SK-N-SH (cell line): Measurements from ENCODE around the gene CC2D1B.

Source experiments
- CHD2 ChIP-seq: fragments of 150-350 bp; IDR thresholded peaks from 2 replicates; pipeline ENCODE4 v1.6.1; 2018; ENCODE audit warnings: low read length; ENCODE audit not compliant: partially characterized antibody
- POLR2AphosphoS5 ChIP-seq: IDR thresholded peaks from 2 replicates; pipeline ENCODE4 v1.6.1; 2012; ENCODE audit warnings: low read depth, low read length
- SMC3 ChIP-seq: IDR thresholded peaks from 2 replicates; pipeline ENCODE4 v1.6.1; 2012; ENCODE audit warnings: low read depth, low read length, improper control_type of control experiment
- TF ChIP-seq, protein P1 (sequence below): fragments of 200-600 bp; sonication (generic); IDR thresholded peaks from 2 replicates; pipeline ENCODE4 v1.6.1; 2017; ENCODE audit warnings: antibody characterized with exemption, mild to moderate bottlenecking, moderate library complexity

DNA sequence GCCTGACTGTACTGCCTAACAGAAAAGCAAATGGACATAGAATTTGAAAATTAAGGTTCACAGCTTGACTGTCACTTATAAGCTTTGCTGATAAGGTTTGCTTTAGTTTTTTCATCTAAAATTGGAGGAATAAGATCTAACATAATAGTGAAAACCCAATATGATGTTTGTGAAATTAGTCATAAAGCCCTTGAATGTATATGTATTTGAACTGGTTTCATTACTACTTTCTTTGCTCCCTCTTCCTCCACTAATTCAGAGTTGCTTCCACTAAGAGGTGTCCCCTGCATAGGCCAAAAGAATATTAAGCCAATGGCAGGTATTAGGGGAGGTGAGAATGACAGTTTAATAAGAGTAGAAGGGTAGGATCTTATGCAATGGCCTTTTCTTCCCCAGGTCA lies 48.9 kb upstream of the CC2D1B start:
- TF ChIP-seq, protein P1, sequence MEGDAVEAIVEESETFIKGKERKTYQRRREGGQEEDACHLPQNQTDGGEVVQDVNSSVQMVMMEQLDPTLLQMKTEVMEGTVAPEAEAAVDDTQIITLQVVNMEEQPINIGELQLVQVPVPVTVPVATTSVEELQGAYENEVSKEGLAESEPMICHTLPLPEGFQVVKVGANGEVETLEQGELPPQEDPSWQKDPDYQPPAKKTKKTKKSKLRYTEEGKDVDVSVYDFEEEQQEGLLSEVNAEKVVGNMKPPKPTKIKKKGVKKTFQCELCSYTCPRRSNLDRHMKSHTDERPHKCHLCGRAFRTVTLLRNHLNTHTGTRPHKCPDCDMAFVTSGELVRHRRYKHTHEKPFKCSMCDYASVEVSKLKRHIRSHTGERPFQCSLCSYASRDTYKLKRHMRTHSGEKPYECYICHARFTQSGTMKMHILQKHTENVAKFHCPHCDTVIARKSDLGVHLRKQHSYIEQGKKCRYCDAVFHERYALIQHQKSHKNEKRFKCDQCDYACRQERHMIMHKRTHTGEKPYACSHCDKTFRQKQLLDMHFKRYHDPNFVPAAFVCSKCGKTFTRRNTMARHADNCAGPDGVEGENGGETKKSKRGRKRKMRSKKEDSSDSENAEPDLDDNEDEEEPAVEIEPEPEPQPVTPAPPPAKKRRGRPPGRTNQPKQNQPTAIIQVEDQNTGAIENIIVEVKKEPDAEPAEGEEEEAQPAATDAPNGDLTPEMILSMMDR = no peak
- no peak for TF ChIP-seq CHD2
- no peak for TF ChIP-seq SMC3
- no peak for TF ChIP-seq POLR2AphosphoS5
